DOHH2 (cell line): ENCODE results near the gene CFAP298.

Experiments
- H3F3A ChIP-seq: fragments of 200-600 bp; sonication (generic), shearing (Covaris generic); 2 replicates; pipeline ENCODE4 v1.6.0; 2016; ENCODE audit warnings: antibody characterized with exemption, mild to moderate bottlenecking; ENCODE audit not compliant: control insufficient read depth, insufficient read depth
- H3K27ac ChIP-seq: fragments of 200-600 bp; sonication (generic); 2 replicates; pipeline ENCODE4 v1.5.1; 2014; ENCODE audit warnings: low read depth, mild to moderate bottlenecking, low read length, moderate library complexity
- H3K27me3 ChIP-seq: fragments of 200-600 bp; sonication (generic); 2 replicates; pipeline ENCODE4 v1.6.1; 2014; ENCODE audit warnings: mild to moderate bottlenecking, low read length, mixed read lengths; ENCODE audit not compliant: control insufficient read depth
- H3K36me3 ChIP-seq: fragments of 200-600 bp; sonication (generic); 2 replicates; pipeline ENCODE4 v1.6.1; 2014; ENCODE audit warnings: mild to moderate bottlenecking, low read length, moderate library complexity, mixed read lengths; ENCODE audit not compliant: control insufficient read depth
- H3K4me1 ChIP-seq: fragments of 200-600 bp; sonication (generic); 2 replicates; pipeline ENCODE4 v1.6.1; 2014; ENCODE audit warnings: mild to moderate bottlenecking, low read length, mixed read lengths; ENCODE audit not compliant: control insufficient read depth
- H3K4me2 ChIP-seq: fragments of 200-600 bp; sonication (generic); 2 replicates; pipeline ENCODE4 v1.6.0; 2014; ENCODE audit warnings: mild to moderate bottlenecking, low read length, moderate library complexity
- H3K4me3 ChIP-seq: fragments of 200-600 bp; sonication (generic); 2 replicates; pipeline ENCODE4 v1.5.1; 2014; ENCODE audit warnings: mild to moderate bottlenecking, low read length, mixed read lengths
- H3K79me2 ChIP-seq: fragments of 200-600 bp; sonication (generic); 2 replicates; pipeline ENCODE4 v1.6.1; 2014; ENCODE audit warnings: mild to moderate bottlenecking, low read length, mixed read lengths; ENCODE audit not compliant: control insufficient read depth
- H3K9me2 ChIP-seq: fragments of 200-600 bp; sonication (generic); replicated peaks from 2 replicates; pipeline ENCODE4 v1.6.1; 2014; ENCODE audit warnings: mild to moderate bottlenecking, low read length, mixed read lengths; ENCODE audit not compliant: control insufficient read depth
- H3K9me3 ChIP-seq: fragments of 200-600 bp; sonication (generic); 2 replicates; pipeline ENCODE4 v1.6.1; 2014; ENCODE audit warnings: antibody characterized with exemption, low read length, mixed read lengths; ENCODE audit not compliant: control insufficient read depth, insufficient read depth
- H4K20me1 ChIP-seq: fragments of 200-600 bp; sonication (generic); 2 replicates; pipeline ENCODE4 v1.6.0; 2014; ENCODE audit warnings: low read depth, mild to moderate bottlenecking, antibody characterized with exemption, low read length, moderate library complexity; ENCODE audit not compliant: control insufficient read depth, insufficient read depth
- EZH2phosphoT487 ChIP-seq: fragments of 200-600 bp; sonication (generic); IDR thresholded peaks from 2 replicates; pipeline ENCODE4 v1.6.1; 2017; ENCODE audit warnings: borderline replicate concordance, mild to moderate bottlenecking, antibody characterized with exemption, low read length, moderate library complexity, mixed read lengths
- TF ChIP-seq, protein P1 (sequence below): fragments of 200-600 bp; sonication (generic); IDR thresholded peaks from one replicate; pipeline ENCODE4 v1.5.1; 2014; ENCODE audit warnings: antibody characterized with exemption, mild to moderate bottlenecking, low read depth, low read length; ENCODE audit not compliant: poor library complexity, severe bottlenecking

The CFAP298 gene

DNA sequence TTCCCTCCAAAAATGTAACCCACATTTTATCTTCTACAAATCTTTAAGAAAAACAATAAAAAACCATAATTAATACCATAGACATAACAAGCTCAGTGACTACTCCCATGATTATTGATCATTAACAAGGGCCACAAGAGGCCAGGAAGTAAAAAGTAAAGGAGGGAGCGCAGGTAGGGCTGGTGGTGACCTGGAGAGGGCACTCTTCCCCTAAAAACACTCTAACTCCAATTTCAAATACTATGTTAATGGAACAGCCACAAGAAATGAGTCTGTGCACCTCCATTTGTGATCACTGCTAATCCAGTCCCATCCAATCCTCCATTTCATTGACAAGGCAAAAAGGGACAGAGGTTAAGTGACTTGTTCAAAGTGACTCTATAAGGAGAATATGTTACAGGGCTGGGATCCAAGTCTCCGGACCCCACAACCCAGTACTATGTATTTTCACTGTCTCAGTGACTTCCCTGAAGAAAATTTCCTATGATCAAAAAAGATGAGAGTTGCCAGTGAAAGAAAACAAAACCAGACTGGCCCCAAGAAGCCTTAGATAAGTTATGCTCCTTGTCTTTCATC lies 41.2 kb upstream of the CFAP298 start:
- H3K27me3 ChIP-seq, result no peaks in the 10 kb centered on the region
- H3K4me1 ChIP-seq, result no peaks in the 10 kb centered on the region
- no peak overlapping the region for H3K4me3 ChIP-seq
- no peak overlapping the region for H3K27ac ChIP-seq
- H3F3A ChIP-seq, result no peaks in the 10 kb centered on the region
- TF ChIP-seq EZH2phosphoT487, result no peak
- TF ChIP-seq, protein P1, sequence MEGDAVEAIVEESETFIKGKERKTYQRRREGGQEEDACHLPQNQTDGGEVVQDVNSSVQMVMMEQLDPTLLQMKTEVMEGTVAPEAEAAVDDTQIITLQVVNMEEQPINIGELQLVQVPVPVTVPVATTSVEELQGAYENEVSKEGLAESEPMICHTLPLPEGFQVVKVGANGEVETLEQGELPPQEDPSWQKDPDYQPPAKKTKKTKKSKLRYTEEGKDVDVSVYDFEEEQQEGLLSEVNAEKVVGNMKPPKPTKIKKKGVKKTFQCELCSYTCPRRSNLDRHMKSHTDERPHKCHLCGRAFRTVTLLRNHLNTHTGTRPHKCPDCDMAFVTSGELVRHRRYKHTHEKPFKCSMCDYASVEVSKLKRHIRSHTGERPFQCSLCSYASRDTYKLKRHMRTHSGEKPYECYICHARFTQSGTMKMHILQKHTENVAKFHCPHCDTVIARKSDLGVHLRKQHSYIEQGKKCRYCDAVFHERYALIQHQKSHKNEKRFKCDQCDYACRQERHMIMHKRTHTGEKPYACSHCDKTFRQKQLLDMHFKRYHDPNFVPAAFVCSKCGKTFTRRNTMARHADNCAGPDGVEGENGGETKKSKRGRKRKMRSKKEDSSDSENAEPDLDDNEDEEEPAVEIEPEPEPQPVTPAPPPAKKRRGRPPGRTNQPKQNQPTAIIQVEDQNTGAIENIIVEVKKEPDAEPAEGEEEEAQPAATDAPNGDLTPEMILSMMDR, result peak; percentile 86
- no peaks in the 10 kb centered on the region for H3K36me3 ChIP-seq
- peaks cover 7% of the 10 kb centered on the region; the same call in 1 of the 2 replicates for H3K9me3 ChIP-seq
- H3K4me2 ChIP-seq, result no peak overlapping the region
- H3K9me2 ChIP-seq, result no peaks in the 10 kb centered on the region
- H3K79me2 ChIP-seq, result no peaks in the 10 kb centered on the region
- H4K20me1 ChIP-seq, result no peaks in the 10 kb centered on the region

DNA sequence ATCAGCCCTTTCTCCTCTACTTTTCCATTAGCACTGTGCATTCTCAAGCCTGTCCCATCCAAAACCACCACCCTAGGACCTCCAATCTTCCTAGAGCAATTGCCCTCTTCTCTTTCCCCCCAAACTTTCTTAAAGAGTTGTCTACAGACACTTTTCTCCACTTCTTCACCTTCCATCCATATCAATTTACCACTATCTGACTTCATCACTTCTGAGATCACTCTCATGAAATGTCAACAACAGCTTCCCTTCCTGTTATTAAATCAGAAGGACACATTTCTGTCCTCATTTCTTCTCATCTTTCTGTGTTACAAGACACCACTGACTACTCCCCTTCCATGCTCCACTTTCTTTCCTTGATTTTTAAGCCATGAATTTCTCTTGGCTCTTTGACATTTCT lies 36.0 kb upstream of the CFAP298 start:
- H3K4me2 ChIP-seq, result no peak overlapping the region
- no peak overlapping the region for H3K27ac ChIP-seq

DNA sequence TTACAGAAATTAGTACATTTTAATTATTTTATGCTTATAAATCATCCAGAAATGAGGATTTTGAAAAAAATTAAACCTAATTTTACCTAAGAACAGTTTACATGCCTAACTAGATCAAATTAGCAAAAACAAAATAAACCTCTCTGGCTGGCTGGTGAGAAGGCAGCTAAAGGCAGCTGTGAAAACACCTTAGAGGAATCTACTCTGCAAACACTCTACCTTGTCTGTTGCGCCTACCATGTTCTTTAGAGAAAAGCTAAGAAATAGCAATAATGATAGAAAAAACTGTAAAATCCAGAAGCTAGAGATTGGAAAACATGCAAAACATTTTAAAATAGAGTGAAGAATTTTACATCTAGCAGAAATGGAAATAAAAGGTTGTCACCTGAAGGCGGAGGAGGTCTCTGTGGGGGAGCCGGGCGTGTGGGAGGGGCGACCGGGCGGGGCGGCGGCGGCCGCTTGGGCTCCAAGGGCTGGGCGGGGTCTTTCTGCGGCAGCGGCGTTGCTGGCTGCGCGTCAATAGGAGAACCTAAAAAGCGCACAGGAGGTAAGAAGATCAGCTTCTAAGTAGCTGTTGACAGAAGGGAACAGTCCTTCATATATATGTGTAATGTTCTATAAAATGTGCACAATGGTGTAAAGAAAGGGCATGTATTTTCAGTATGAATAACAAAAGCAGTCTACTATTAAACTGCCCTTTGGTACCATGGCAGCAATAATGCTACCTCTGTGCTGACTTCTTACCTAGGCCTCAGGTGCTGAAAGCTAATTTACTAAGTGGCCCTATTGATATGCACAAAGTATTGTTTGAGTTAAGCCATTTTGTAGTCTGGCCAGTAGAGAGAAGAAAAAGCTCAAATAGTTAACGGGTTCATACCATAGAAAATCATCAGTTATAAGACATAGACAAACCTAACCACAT lies 33.3 kb upstream of the CFAP298 start:
- Histone ChIP-seq H3K79me2 (no peaks in the 10 kb centered on the region), H3K27me3 (no peaks in the 10 kb centered on the region), H3K4me3 (no peak overlapping the region), H3F3A (no peaks in the 10 kb centered on the region), H3K9me3 (no peaks in the 10 kb centered on the region), H3K4me2 (no peak overlapping the region), H4K20me1 (no peaks in the 10 kb centered on the region), H3K9me2 (no peaks in the 10 kb centered on the region), H3K4me1 (no peaks in the 10 kb centered on the region), H3K36me3 (no peaks in the 10 kb centered on the region), H3K27ac (no peak overlapping the region)
- TF ChIP-seq, protein P1, result no peak
- no peak for TF ChIP-seq EZH2phosphoT487

More for the DNA sequence above, 36.0 kb upstream of the CFAP298 start:
- Histone ChIP-seq H3K9me2 (no peaks in the 10 kb centered on the region), H3K4me3 (no peak overlapping the region), H3F3A (no peaks in the 10 kb centered on the region), H3K27me3 (no peaks in the 10 kb centered on the region), H3K36me3 (no peaks in the 10 kb centered on the region), H3K9me3 (no peaks in the 10 kb centered on the region), H3K79me2 (no peaks in the 10 kb centered on the region), H3K4me1 (no peaks in the 10 kb centered on the region), H4K20me1 (no peaks in the 10 kb centered on the region)
- TF ChIP-seq, protein P1, result no peak
- no peak for TF ChIP-seq EZH2phosphoT487
